CD4-positive, alpha-beta T cell treated with Interleukin-4 for 1 hour (primary cell): Measurements from ENCODE around the gene TMEM183A.
"Not testable (repeated sequence)": the region's sequence is repeated elsewhere in the genome, so short reads cannot be mapped to it uniquely, and the experiment has no call there.

Experiments
- DNase-seq, 2 donors: peaks; one replicate each; pipeline ENCODE4 v3.0.0-alpha.2; 2020 to 2022

TMEM183A gene

GRCh38 chr1:202987922-202988583 lies 19.1 kb upstream of the TMEM183A start:
- no peak for DNase-seq

- DNase-seq: no peak
These were observed 17.3 kb upstream of the TMEM183A start for GRCh38 chr1:202989879-202990278.

- no peak for DNase-seq
These were observed 16.1 kb upstream of the TMEM183A start for GRCh38 chr1:202991112-202991511.

- no peak for DNase-seq
These were observed 12.4 kb upstream of the TMEM183A start for GRCh38 chr1:202994756-202995155.

GRCh38 chr1:202998836-202999750 lies 8.1 kb upstream of the TMEM183A start:
- peak; percentile 55 to 76 for DNase-seq

GRCh38 chr1:203000217-203000944 lies 6.8 kb upstream of the TMEM183A start:
- no peak for DNase-seq

GRCh38 chr1:203001986-203002385 lies 5.2 kb upstream of the TMEM183A start:
- DNase-seq: no peak

- DNase-seq: no peak
These were observed 4.2 kb upstream of the TMEM183A start for GRCh38 chr1:203002951-203003350.

GRCh38 chr1:203005395-203006142 lies 1.6 kb upstream of the TMEM183A start:
- not testable (repeated sequence) for DNase-seq

- no peak for DNase-seq
These were observed 2.0 kb downstream of the TMEM183A start for GRCh38 chr1:203009185-203009584.

- no peak for DNase-seq
These were observed 4.4 kb downstream of the TMEM183A start for GRCh38 chr1:203011582-203011981.

GRCh38 chr1:203017061-203017460 lies 9.9 kb downstream of the TMEM183A start:
- DNase-seq: no peak

- DNase-seq: no peak
These were observed 10.5 kb downstream of the TMEM183A start for GRCh38 chr1:203017692-203018091.

GRCh38 chr1:203022855-203023254 lies 15.7 kb downstream of the TMEM183A start:
- not testable (repeated sequence) for DNase-seq

- no peak for DNase-seq
These were observed 18.5 kb downstream of the TMEM183A start for GRCh38 chr1:203025686-203026030.

GRCh38 chr1:203026031-203026665 lies 19.0 kb downstream of the TMEM183A start, which contains the start of gene PPFIA4:
TSS of gene PPFIA4 (plus strand) at chr1:203026491. CDS start at chr1:203039009, 12,518 bp downstream.
- DNase-seq: peak; percentile 87 to 91

GRCh38 chr1:203026666-203027663 lies 19.8 kb downstream of the TMEM183A start:
- no peak for DNase-seq

- DNase-seq: no peak
These were observed 21.1 kb downstream of the TMEM183A start for GRCh38 chr1:203028067-203028783.

- DNase-seq: no peak
These were observed 21.8 kb downstream of the TMEM183A start for GRCh38 chr1:203028784-203029553.
